SU-DHL-6 (cell line): ENCODE results near the gene MRPL33.

Experiments
- H2AFZ ChIP-seq: fragments of 200-600 bp; sonication (generic); 2 replicates; pipeline ENCODE4 v1.6.1; 2014; ENCODE audit warnings: low read depth, mild to moderate bottlenecking, moderate library complexity, mixed read lengths, antibody characterized with exemption, low read length; ENCODE audit not compliant: severe bottlenecking
- H3F3A ChIP-seq: fragments of 200-600 bp; shearing (Covaris generic); 2 replicates; pipeline ENCODE4 v1.6.0; 2016; ENCODE audit warnings: antibody characterized with exemption, mild to moderate bottlenecking; ENCODE audit not compliant: insufficient read depth
- H3K27ac ChIP-seq: fragments of 200-600 bp; sonication (generic); 2 replicates; pipeline ENCODE4 v1.5.1; 2016; ENCODE audit warnings: low read depth, mild to moderate bottlenecking, low read length, moderate library complexity, mixed read lengths
- H3K27me3 ChIP-seq: fragments of 200-600 bp; sonication (generic), shearing (Covaris generic); 2 replicates; pipeline ENCODE4 v1.6.0; 2014; ENCODE audit warnings: mild to moderate bottlenecking, low read length
- H3K36me3 ChIP-seq: fragments of 200-600 bp; sonication (generic); 2 replicates; pipeline ENCODE4 v1.6.1; 2014; ENCODE audit warnings: mild to moderate bottlenecking, low read length, mixed read lengths
- H3K4me2 ChIP-seq: fragments of 300-600, 200-600 bp; shearing (Covaris generic), sonication (generic); 2 replicates; pipeline ENCODE4 v1.6.0; 2014; ENCODE audit warnings: low read length, low read depth, mild to moderate bottlenecking; ENCODE audit not compliant: poor library complexity, severe bottlenecking
- H3K4me3 ChIP-seq: fragments of 200-600 bp; sonication (generic); 2 replicates; pipeline ENCODE4 v1.5.1; 2014; ENCODE audit warnings: antibody characterized with exemption, low read length, mild to moderate bottlenecking, mixed read lengths; ENCODE audit not compliant: insufficient read depth, poor library complexity, severe bottlenecking
- H3K79me2 ChIP-seq: fragments of 200-600 bp; sonication (generic); 2 replicates; pipeline ENCODE4 v1.6.1; 2014; ENCODE audit warnings: mild to moderate bottlenecking, low read length, moderate library complexity; ENCODE audit not compliant: insufficient read depth
- H3K9ac ChIP-seq: fragments of 200-600 bp; sonication (generic); 2 replicates; pipeline ENCODE4 v1.7.0; 2014; ENCODE audit warnings: mild to moderate bottlenecking, low read length
- H3K9me2 ChIP-seq: fragments of 200-600 bp; sonication (generic); replicated peaks from 2 replicates; pipeline ENCODE4 v1.6.1; 2014; ENCODE audit warnings: low read length; ENCODE audit not compliant: insufficient read depth
- H3K9me3 ChIP-seq: fragments of 200-600 bp; sonication (generic); 2 replicates; pipeline ENCODE4 v1.6.1; 2014; ENCODE audit warnings: low read length, mixed read lengths; ENCODE audit not compliant: insufficient read depth
- H4K20me1 ChIP-seq: fragments of 200-600 bp; sonication (generic); 2 replicates; pipeline ENCODE4 v1.6.1; 2014; ENCODE audit warnings: low read depth, mild to moderate bottlenecking, antibody characterized with exemption, low read length, moderate library complexity, mixed read lengths
- EZH2phosphoT487 ChIP-seq: fragments of 200-600 bp; sonication (generic), shearing (Covaris generic); conservative IDR thresholded peaks from 2 replicates; pipeline ENCODE4 v1.6.1; 2018; ENCODE audit warnings: mild to moderate bottlenecking, antibody characterized with exemption, low read length, moderate library complexity, mixed read lengths
- TF ChIP-seq, protein P1 (sequence below): fragments of 200-600 bp; sonication (generic); IDR thresholded peaks from one replicate; pipeline ENCODE4 v1.5.1; 2017; ENCODE audit warnings: antibody characterized with exemption, mild to moderate bottlenecking, low read length, moderate library complexity; ENCODE audit not compliant: insufficient read depth, poor library complexity, severe bottlenecking

Gene MRPL33

DNA sequence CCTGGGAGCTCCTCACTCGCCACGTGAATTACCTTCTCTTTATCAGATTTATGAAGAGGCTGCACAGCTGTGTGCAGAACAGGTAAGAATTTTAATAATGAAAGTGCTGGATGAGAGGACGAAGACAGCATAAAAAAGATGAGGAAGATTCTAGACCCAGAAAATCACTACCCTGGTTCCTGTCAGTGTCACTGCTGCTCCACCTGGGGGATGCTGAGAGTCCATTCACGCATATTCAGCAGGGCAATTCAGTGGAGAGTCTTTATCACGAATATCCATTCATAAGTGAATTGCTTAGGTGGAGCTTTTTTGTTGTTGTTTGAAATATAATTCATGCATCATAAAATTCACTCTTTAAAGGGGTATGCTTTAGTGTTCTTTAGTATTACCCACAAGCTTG, 52.0 kb downstream of the MRPL33 start:
- H3K9me2 ChIP-seq = no peaks in the 10 kb centered on the region
- H3K27ac ChIP-seq = no peak overlapping the region
- no peak overlapping the region for H2AFZ ChIP-seq
- no peak overlapping the region for H3K4me3 ChIP-seq
- no peak for TF ChIP-seq EZH2phosphoT487
- TF ChIP-seq, protein P1, sequence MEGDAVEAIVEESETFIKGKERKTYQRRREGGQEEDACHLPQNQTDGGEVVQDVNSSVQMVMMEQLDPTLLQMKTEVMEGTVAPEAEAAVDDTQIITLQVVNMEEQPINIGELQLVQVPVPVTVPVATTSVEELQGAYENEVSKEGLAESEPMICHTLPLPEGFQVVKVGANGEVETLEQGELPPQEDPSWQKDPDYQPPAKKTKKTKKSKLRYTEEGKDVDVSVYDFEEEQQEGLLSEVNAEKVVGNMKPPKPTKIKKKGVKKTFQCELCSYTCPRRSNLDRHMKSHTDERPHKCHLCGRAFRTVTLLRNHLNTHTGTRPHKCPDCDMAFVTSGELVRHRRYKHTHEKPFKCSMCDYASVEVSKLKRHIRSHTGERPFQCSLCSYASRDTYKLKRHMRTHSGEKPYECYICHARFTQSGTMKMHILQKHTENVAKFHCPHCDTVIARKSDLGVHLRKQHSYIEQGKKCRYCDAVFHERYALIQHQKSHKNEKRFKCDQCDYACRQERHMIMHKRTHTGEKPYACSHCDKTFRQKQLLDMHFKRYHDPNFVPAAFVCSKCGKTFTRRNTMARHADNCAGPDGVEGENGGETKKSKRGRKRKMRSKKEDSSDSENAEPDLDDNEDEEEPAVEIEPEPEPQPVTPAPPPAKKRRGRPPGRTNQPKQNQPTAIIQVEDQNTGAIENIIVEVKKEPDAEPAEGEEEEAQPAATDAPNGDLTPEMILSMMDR = no peak
- no peaks in the 10 kb centered on the region; the same call in 1 of the 2 replicates for H3K9me3 ChIP-seq
- no peaks in the 10 kb centered on the region for H4K20me1 ChIP-seq
- no peaks in the 10 kb centered on the region for H3K36me3 ChIP-seq
- no peaks in the 10 kb centered on the region for H3K27me3 ChIP-seq
- H3K79me2 ChIP-seq = no peaks in the 10 kb centered on the region
- no peak overlapping the region for H3K9ac ChIP-seq
- no peak overlapping the region for H3K4me2 ChIP-seq
- H3F3A ChIP-seq = no peaks in the 10 kb centered on the region

DNA sequence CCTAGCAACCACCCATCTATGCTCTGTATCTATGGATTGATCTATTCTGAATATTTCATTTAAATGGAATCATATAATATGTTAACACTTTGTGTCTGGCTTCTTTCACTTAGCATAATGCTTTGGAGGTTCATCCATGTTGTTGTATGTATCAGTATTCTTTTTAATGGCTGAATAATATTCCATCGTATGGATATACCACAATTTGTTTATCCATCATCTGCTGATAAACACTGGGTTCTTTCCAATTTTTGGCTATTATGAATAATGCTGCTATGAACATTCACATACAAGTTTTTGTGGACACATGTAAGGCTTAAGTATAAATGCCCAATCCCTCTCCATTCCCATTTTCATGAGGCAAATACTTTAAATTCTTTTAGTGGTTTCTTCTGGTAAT, 52.9 kb downstream of the MRPL33 start:
- Histone ChIP-seq H3K4me2 (no peak overlapping the region), H3K9ac (no peak overlapping the region), H4K20me1 (no peaks in the 10 kb centered on the region), H3K9me3 (no peaks in the 10 kb centered on the region; the same call in 1 of the 2 replicates), H3K9me2 (no peaks in the 10 kb centered on the region), H3K79me2 (no peaks in the 10 kb centered on the region), H3K36me3 (no peaks in the 10 kb centered on the region), H3K27ac (no peak overlapping the region), H3K27me3 (no peaks in the 10 kb centered on the region), H2AFZ (no peak overlapping the region), H3F3A (no peaks in the 10 kb centered on the region), H3K4me3 (no peak overlapping the region)
- TF ChIP-seq EZH2phosphoT487 = no peak
- TF ChIP-seq, protein P1 = no peak

DNA sequence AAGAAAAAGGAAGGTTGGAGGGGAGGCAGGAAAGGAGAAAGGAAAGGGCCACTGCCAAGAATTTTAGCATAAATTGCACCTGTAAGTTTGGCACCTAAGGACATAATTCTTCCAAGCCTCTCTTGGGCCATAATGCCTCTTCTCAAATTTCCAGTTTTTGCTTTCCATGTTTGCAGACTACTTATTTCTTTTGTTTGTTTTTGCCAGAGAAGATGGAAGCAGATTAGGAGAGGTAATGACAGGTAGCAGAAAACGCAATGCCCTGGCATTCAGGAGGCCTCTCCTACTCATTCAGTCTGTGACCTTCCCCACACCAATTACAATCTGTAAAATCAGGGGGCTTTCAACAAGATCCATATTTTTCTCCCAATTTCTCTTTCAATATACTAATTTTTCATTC, 56.8 kb downstream of the MRPL33 start:
- no peaks in the 10 kb centered on the region for H3K27me3 ChIP-seq
- H3K27ac ChIP-seq = no peak overlapping the region
- no peaks in the 10 kb centered on the region; the same call in 1 of the 2 replicates for H3K9me3 ChIP-seq
- no peaks in the 10 kb centered on the region for H3K79me2 ChIP-seq
- no peak overlapping the region for H3K9ac ChIP-seq
- H2AFZ ChIP-seq = no peak overlapping the region
- H3F3A ChIP-seq = no peaks in the 10 kb centered on the region
- H3K36me3 ChIP-seq = no peaks in the 10 kb centered on the region
- H3K4me2 ChIP-seq = no peak overlapping the region
- TF ChIP-seq, protein P1 = no peak
- TF ChIP-seq EZH2phosphoT487 = no peak
- H3K9me2 ChIP-seq = no peaks in the 10 kb centered on the region
- no peak overlapping the region for H3K4me3 ChIP-seq
- no peaks in the 10 kb centered on the region for H4K20me1 ChIP-seq
